Stimulated activated CD4-positive, alpha-beta T cell treated with anti-CD3 and anti-CD28 coated beads, Interleukin-4, amount 100 ng/mL, for 1 hour (primary cell): Measurements from ENCODE around the gene KRTAP4-4.
"Not testable (repeated sequence)": the region's sequence is repeated elsewhere in the genome, so short reads cannot be mapped to it uniquely, and the experiment has no call there.

Source experiments
- DNase-seq: peaks from one replicate; pipeline ENCODE4 v3.0.0-alpha.2; 2020

Gene KRTAP4-4

GRCh38 chr17:41147531-41148204 lies 12.9 kb downstream of the KRTAP4-4 start:
- no peak for DNase-seq

GRCh38 chr17:41145261-41145660 lies 15.3 kb downstream of the KRTAP4-4 start:
- no peak for DNase-seq

GRCh38 chr17:41144846-41145245 lies 15.7 kb downstream of the KRTAP4-4 start:
- DNase-seq, result no peak

GRCh38 chr17:41141361-41141760 lies 19.2 kb downstream of the KRTAP4-4 start:
- DNase-seq, result no peak

- DNase-seq, result no peak
These were observed 20.0 kb downstream of the KRTAP4-4 start, which contains the start of gene KRTAP4-6 for GRCh38 chr17:41140360-41141131. KRTAP4-6 (minus strand) TSS chr17:41140544; CDS start chr17:41140487, 57 bp downstream.

- DNase-seq, result not testable (repeated sequence)
These were observed 20.7 kb downstream of the KRTAP4-4 start for GRCh38 chr17:41139865-41140264.

- no peak for DNase-seq
These were observed 26.4 kb downstream of the KRTAP4-4 start for GRCh38 chr17:41133880-41134735.

GRCh38 chr17:41131979-41132378 lies 28.6 kb downstream of the KRTAP4-4 start:
- no peak for DNase-seq

- DNase-seq, result no peak
These were observed 33.2 kb downstream of the KRTAP4-4 start for GRCh38 chr17:41127371-41127770.

GRCh38 chr17:41126412-41126811 lies 34.1 kb downstream of the KRTAP4-4 start:
- no peak for DNase-seq

GRCh38 chr17:41125064-41125463 lies 35.5 kb downstream of the KRTAP4-4 start:
- no peak for DNase-seq

- not testable (repeated sequence) for DNase-seq
These were observed 36.6 kb downstream of the KRTAP4-4 start, which contains the start of gene KRTAP4-12 for GRCh38 chr17:41123991-41124371. KRTAP4-12 (minus strand) TSS chr17:41124182; CDS start chr17:41124122, 60 bp downstream.

GRCh38 chr17:41123292-41123990 lies 37.1 kb downstream of the KRTAP4-4 start:
- not testable (repeated sequence) for DNase-seq

GRCh38 chr17:41121742-41122141 lies 38.8 kb downstream of the KRTAP4-4 start:
- no peak for DNase-seq

GRCh38 chr17:41119696-41120690 lies 40.6 kb downstream of the KRTAP4-4 start:
- DNase-seq, result not testable (repeated sequence)

GRCh38 chr17:41118721-41119120 lies 41.8 kb downstream of the KRTAP4-4 start:
- no peak for DNase-seq

- not testable (repeated sequence) for DNase-seq
These were observed 42.6 kb downstream of the KRTAP4-4 start, which contains the start of gene KRTAP4-11 for GRCh38 chr17:41117846-41118386. KRTAP4-11 (minus strand) TSS chr17:41118373; CDS start chr17:41118315, 58 bp downstream.

- no peak for DNase-seq
These were observed 44.3 kb downstream of the KRTAP4-4 start for GRCh38 chr17:41116297-41116696.

GRCh38 chr17:41111151-41111885 lies 49.2 kb downstream of the KRTAP4-4 start:
- no peak for DNase-seq
